PC-3 (cell line): ENCODE data around the gene RAI1. TPM values are rescaled to one million over a fixed set of nuclear protein-coding genes. Genes with fewer than 3 reads are reported as not detected.

Experiments used
- ATAC-seq: fragments of 200-7000 bp; cut with Tn5 transposase; 2 replicates; pipeline ENCODE4 v1.9.1; 2020; ENCODE audit warnings: mild to moderate bottlenecking, moderate library complexity
- BruUV-seq: library from RNA; stranded (reverse); fragments of 400-500 nt; replicated peaks from 2 replicates; lab custom pipeline; 2021; lab: Mats Ljungman, UMichigan
- CTCF ChIA-PET: fragments of 300-600 bp; sonication (Branson Sonifier 250); formaldehyde crosslinking; loops from one replicate; lab custom pipeline; 2022; ENCODE audit warnings: antibody characterized with exemption; lab: Charles Lee
- POLR2A ChIA-PET: fragments of 300-600 bp; sonication (Branson Sonifier 250); formaldehyde crosslinking; loops from one replicate; lab custom pipeline; 2022; ENCODE audit warnings: antibody characterized with exemption; ENCODE audit not compliant: unreplicated experiment; lab: Charles Lee
- DNase-seq: peaks from one replicate; pipeline ENCODE4 v3.0.0-alpha.2; 2015
- H2AFZ ChIP-seq: fragments of 300-600 bp; sonication (generic); 2 replicates; pipeline ENCODE4 v1.6.0; 2016; ENCODE audit warnings: antibody characterized with exemption, low read length
- H3F3A ChIP-seq: fragments of 300-600 bp; sonication (generic); one replicate; pipeline ENCODE4 v1.6.0; 2017; ENCODE audit warnings: antibody characterized with exemption, low read length, control low read depth, mild to moderate bottlenecking; ENCODE audit not compliant: unreplicated experiment
- H3K27ac ChIP-seq: fragments of 300-600 bp; sonication (generic); 2 replicates; pipeline ENCODE4 v1.5.1; 2016; ENCODE audit warnings: mild to moderate bottlenecking, low read length
- H3K27me3 ChIP-seq: fragments of 300-600 bp; sonication (generic); 2 replicates; pipeline ENCODE4 v1.6.1; 2016; ENCODE audit warnings: low read length, mixed read lengths
- H3K36me3 ChIP-seq: fragments of 300-600 bp; sonication (generic); 2 replicates; pipeline ENCODE4 v1.6.1; 2016; ENCODE audit warnings: low read depth, mixed run types, low read length, mixed read lengths
- H3K4me1 ChIP-seq: fragments of 300-600 bp; sonication (generic); 2 replicates; pipeline ENCODE4 v1.5.1; 2016; ENCODE audit warnings: low read length; ENCODE audit not compliant: insufficient read depth
- H3K4me2 ChIP-seq: fragments of 300-600 bp; sonication (generic); 2 replicates; pipeline ENCODE4 v1.6.0; 2016; ENCODE audit warnings: low read length
- H3K4me3 ChIP-seq: fragments of 300-600 bp; sonication (generic); 2 replicates; pipeline ENCODE4 v1.5.1; 2016; ENCODE audit warnings: mild to moderate bottlenecking, low read length, mixed read lengths
- H3K79me2 ChIP-seq: fragments of 300-600 bp; sonication (generic); 2 replicates; pipeline ENCODE4 v1.6.1; 2017; ENCODE audit warnings: low read length, mixed read lengths
- H3K9ac ChIP-seq: fragments of 300-600 bp; sonication (generic); 2 replicates; pipeline ENCODE4 v1.6.0; 2016; ENCODE audit warnings: mild to moderate bottlenecking, low read length
- H3K9me2 ChIP-seq: fragments of 300-600 bp; sonication (generic); replicated peaks from 2 replicates; pipeline ENCODE4 v1.6.1; 2016; ENCODE audit warnings: mixed run types, low read length, mixed read lengths
- H3K9me3 ChIP-seq: fragments of 300-600 bp; sonication (generic); 2 replicates; pipeline ENCODE4 v1.6.1; 2016; ENCODE audit warnings: low read length, mixed read lengths
- H4K20me1 ChIP-seq: fragments of 300-600 bp; sonication (generic); 2 replicates; pipeline ENCODE4 v1.6.1; 2016; ENCODE audit warnings: low read length, mixed read lengths
- CTCF ChIP-seq: fragments of 300-600 bp; sonication (generic); conservative IDR thresholded peaks from 2 replicates; pipeline ENCODE4 v1.5.1; 2017; ENCODE audit warnings: antibody characterized with exemption, low read depth, mild to moderate bottlenecking, low read length
- EZH2 ChIP-seq: fragments of 300-600 bp; sonication (generic); IDR thresholded peaks from one replicate; pipeline ENCODE4 v1.6.1; 2017; ENCODE audit warnings: antibody characterized with exemption, mild to moderate bottlenecking, low read length; ENCODE audit not compliant: unreplicated experiment
- EZH2phosphoT487 ChIP-seq: fragments of 300-600 bp; sonication (generic); IDR thresholded peaks from 2 replicates; pipeline ENCODE4 v1.6.1; 2018; ENCODE audit warnings: mild to moderate bottlenecking, antibody characterized with exemption, low read length, borderline replicate concordance
- intact Hi-C: fragments of 100-400 bp; cut with micrococcal nuclease; formaldehyde crosslinking; loops from 2 replicates; pipeline ENCODE4 v1.9.0; 2023
- total RNA-seq: library from RNA; depleted of rRNA; stranded (reverse); fragments of >200 nt; gene quantifications from 2 replicates; pipeline ENCODE4 v1.2.3, GENCODE V29; 2014

RAI1 gene
- total RNA-seq, 1 experiment from 2014 or later, result 33.0 TPM

DNA sequence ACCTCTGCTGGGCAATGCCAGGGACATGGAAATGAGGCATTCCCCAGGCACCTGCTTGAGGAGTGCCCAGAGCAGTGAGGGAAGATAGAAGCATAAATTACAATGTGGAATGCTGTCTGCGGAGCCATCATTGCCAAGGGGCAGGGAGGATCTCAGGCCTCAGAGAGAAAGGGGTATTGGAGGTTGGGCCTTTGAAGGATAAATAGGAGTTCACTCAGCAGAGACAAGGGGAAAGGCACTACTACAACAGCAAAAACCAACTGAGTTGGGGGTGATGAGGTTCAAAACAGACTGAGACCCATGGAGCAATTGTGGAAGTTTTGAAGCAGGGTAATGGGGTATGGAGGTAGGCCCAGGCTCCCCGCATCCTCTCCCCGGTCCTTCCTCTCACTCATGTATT, 122.7 kb downstream of the RAI1 start:
- no TSS peak for BruUV-seq
- intact Hi-C loops, result no loop called here
- Histone ChIP-seq H3F3A (no peaks in the 10 kb centered on the region), H3K4me1 (no peaks in the 10 kb centered on the region), H3K27ac (no peak overlapping the region), H3K9me3 (no peaks in the 10 kb centered on the region), H3K4me2 (no peak overlapping the region), H3K36me3 (peaks cover 7% of the 10 kb centered on the region; the same call in 1 of the 2 replicates), H3K9ac (no peak overlapping the region), H3K79me2 (no peaks in the 10 kb centered on the region), H4K20me1 (no peaks in the 10 kb centered on the region), H3K27me3 (no peaks in the 10 kb centered on the region), H3K9me2 (no peaks in the 10 kb centered on the region), H2AFZ (no peak overlapping the region), H3K4me3 (no peak overlapping the region)
- CTCF ChIA-PET, result no interaction called here
- POLR2A ChIA-PET, result no interaction called here
- no peak for DNase-seq
- TF ChIP-seq CTCF (no peak), EZH2 (no peak), EZH2phosphoT487 (no peak)
- no peak for ATAC-seq

GRCh38 chr17:17805575-17805974, 124.3 kb downstream of the RAI1 start:
- Histone ChIP-seq H3K9me2 (no peaks in the 10 kb centered on the region), H2AFZ (no peak overlapping the region), H3K27me3 (no peaks in the 10 kb centered on the region), H3K9ac (no peak overlapping the region), H3K79me2 (no peaks in the 10 kb centered on the region), H3F3A (no peaks in the 10 kb centered on the region), H3K9me3 (no peaks in the 10 kb centered on the region), H3K4me1 (no peaks in the 10 kb centered on the region), H3K4me3 (no peak overlapping the region), H4K20me1 (no peaks in the 10 kb centered on the region), H3K27ac (no peak overlapping the region), H3K4me2 (no peak overlapping the region), H3K36me3 (peaks cover 9% of the 10 kb centered on the region; the same call in 1 of the 2 replicates)
- ATAC-seq (no peak), DNase-seq (no peak)
- TF ChIP-seq EZH2, result no peak
- no peak for TF ChIP-seq CTCF
- no peak for TF ChIP-seq EZH2phosphoT487
- ChIA-PET POLR2A (no interaction called here), CTCF (no interaction called here)
- no TSS peak for BruUV-seq
- intact Hi-C loops, result no loop called here

- H3F3A ChIP-seq, result no peaks in the 10 kb centered on the region
- H3K4me2 ChIP-seq, result no peak overlapping the region
- intact Hi-C loops, result no loop called here
- no peaks in the 10 kb centered on the region for H4K20me1 ChIP-seq
- no peaks in the 10 kb centered on the region for H3K27me3 ChIP-seq
- H3K4me1 ChIP-seq, result no peaks in the 10 kb centered on the region
- DNase-seq (no peak), ATAC-seq (no peak)
- CTCF ChIA-PET, result no interaction called here
- H3K79me2 ChIP-seq, result no peaks in the 10 kb centered on the region
- TF ChIP-seq EZH2phosphoT487 (no peak), CTCF (no peak), EZH2 (no peak)
- H3K36me3 ChIP-seq, result peaks cover 13% of the 10 kb centered on the region
- H3K9me2 ChIP-seq, result no peaks in the 10 kb centered on the region
- no peak overlapping the region for H2AFZ ChIP-seq
- POLR2A ChIA-PET, result no interaction called here
- BruUV-seq, result no TSS peak
- H3K9ac ChIP-seq, result no peak overlapping the region
- no peak overlapping the region for H3K4me3 ChIP-seq
- no peaks in the 10 kb centered on the region for H3K9me3 ChIP-seq
- H3K27ac ChIP-seq, result no peak overlapping the region
Measured at GRCh38 chr17:17806035-17806434, 124.8 kb downstream of the RAI1 start.
